ENCODE data around the gene MTERF1.

DNA sequence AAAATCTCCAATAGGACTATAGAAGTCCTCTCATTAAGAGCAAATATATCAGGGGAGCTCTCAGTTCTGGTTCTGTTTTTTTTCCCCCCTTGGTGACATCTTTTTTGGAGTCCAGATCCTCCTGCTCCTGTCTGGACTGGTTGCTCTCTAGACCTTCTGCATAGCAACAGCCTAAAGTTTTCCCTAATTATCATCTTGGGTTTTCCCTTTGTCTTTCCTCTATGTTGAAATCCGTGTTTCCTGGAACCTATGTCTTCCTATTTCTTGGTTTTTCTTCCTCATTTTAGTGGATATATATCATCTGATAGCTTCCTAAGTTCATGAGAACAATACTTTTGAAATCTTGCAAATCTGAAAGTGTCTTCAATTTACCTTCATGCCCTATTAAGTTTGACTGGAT is 29.7 kb upstream of the MTERF1 start:
- TF ChIP-seq MAFK (IDR thresholded peaks at IDR 0.05; ENCODE audit: low read length) (no peak), DPF2 (IDR thresholded peaks at IDR 0.05) (no peak), KDM4B (IDR thresholded peaks at IDR 0.05; ENCODE audit: borderline replicate concordance in 2 of 2, low read depth in 1 of 2) (no peak)
- TF ChIP-seq, protein P1, sequence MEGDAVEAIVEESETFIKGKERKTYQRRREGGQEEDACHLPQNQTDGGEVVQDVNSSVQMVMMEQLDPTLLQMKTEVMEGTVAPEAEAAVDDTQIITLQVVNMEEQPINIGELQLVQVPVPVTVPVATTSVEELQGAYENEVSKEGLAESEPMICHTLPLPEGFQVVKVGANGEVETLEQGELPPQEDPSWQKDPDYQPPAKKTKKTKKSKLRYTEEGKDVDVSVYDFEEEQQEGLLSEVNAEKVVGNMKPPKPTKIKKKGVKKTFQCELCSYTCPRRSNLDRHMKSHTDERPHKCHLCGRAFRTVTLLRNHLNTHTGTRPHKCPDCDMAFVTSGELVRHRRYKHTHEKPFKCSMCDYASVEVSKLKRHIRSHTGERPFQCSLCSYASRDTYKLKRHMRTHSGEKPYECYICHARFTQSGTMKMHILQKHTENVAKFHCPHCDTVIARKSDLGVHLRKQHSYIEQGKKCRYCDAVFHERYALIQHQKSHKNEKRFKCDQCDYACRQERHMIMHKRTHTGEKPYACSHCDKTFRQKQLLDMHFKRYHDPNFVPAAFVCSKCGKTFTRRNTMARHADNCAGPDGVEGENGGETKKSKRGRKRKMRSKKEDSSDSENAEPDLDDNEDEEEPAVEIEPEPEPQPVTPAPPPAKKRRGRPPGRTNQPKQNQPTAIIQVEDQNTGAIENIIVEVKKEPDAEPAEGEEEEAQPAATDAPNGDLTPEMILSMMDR (IDR thresholded peaks at IDR 0.05 in 2 of 3, conservative IDR thresholded peaks at IDR 0.05 in 1 of 3; ENCODE audit: insufficient read depth in 2 of 3, low read depth in 1 of 3, low read length in 3 of 3), result no peak

Data from K562 (cell line).